SK-N-SH (cell line): ENCODE measurements around the gene PEX7.

Experiments
- CTCF ChIP-seq: fragments of 200-600 bp; sonication (generic); IDR thresholded peaks from 2 replicates; pipeline ENCODE4 v1.6.1; 2017; ENCODE audit warnings: antibody characterized with exemption, mild to moderate bottlenecking, moderate library complexity
- NRF1 ChIP-seq: IDR thresholded peaks from 2 replicates; pipeline ENCODE4 v1.6.1; 2012; ENCODE audit warnings: low read depth, mild to moderate bottlenecking, low read length
- PBX3 ChIP-seq: IDR thresholded peaks from 2 replicates; pipeline ENCODE4; 2012
- RAD21 ChIP-seq: IDR thresholded peaks from 2 replicates; pipeline ENCODE4 v1.6.1; 2012; ENCODE audit warnings: mild to moderate bottlenecking, low read length
- TEAD4 ChIP-seq: IDR thresholded peaks from 2 replicates; pipeline ENCODE4 v1.4.0; 2012; ENCODE audit warnings: mild to moderate bottlenecking, borderline replicate concordance; ENCODE audit not compliant: insufficient read depth
- USF2 ChIP-seq: fragments of 150-350 bp; IDR thresholded peaks from 2 replicates; pipeline ENCODE4 v1.6.1; 2017; ENCODE audit warnings: antibody characterized with exemption, low read length, low read depth, borderline replicate concordance

- no peak for TF ChIP-seq PBX3
- no peak for TF ChIP-seq CTCF
- TF ChIP-seq NRF1: no peak
- no peak for TF ChIP-seq USF2
- no peak for TF ChIP-seq TEAD4
- no peak for TF ChIP-seq RAD21
These were observed 44.7 kb upstream of the PEX7 start for GRCh38 chr6:136777651-136778050.
